Activated T-cell treated with anti-CD3 and anti-CD28 coated beads, Interleukin-2, amount 50 U/mL, for 72 hours (primary cell): Measurements from ENCODE around the gene GTSE1. TPM values are rescaled to one million over a fixed set of nuclear protein-coding genes. Genes with fewer than 3 reads are reported as not detected.

ENCODE experiments used
- ATAC-seq, 2 donors: fragments of 150-1000 bp; cut with Tn5 transposase; replicated peaks in 1 of 2; 2 replicates each; pipeline ENCODE4 v1.10.0; 2021; ENCODE audit warnings: moderate library complexity in 2 of 2, mild to moderate bottlenecking in 1 of 2
- DNase-seq, 2 donors: peaks; one replicate each; pipeline ENCODE4 v3.0.0; 2021 to 2022; ENCODE audit warnings: mixed read lengths in 1 of 2
- H3K27ac Mint-ChIP-seq: one replicate; pipeline ENCODE4 v1.8.0; 2022; ENCODE audit warnings: mild to moderate bottlenecking, moderate library complexity, mixed read lengths
- H3K27me3 Mint-ChIP-seq: one replicate; pipeline ENCODE4 v1.8.0; 2022; ENCODE audit warnings: low read depth, mixed read lengths
- H3K36me3 Mint-ChIP-seq, 2 donors: one replicate each; pipeline ENCODE4 v1.8.0; 2022; ENCODE audit warnings: mixed read lengths in 2 of 2, mild to moderate bottlenecking in 1 of 2; ENCODE audit not compliant: insufficient read depth in 2 of 2
- H3K4me1 Mint-ChIP-seq: one replicate; pipeline ENCODE4 v1.8.0; 2022; ENCODE audit warnings: low read depth, mixed read lengths
- H3K4me3 Mint-ChIP-seq, 2 donors: one replicate each; pipeline ENCODE4 v1.8.0; 2022; ENCODE audit warnings: mild to moderate bottlenecking in 2 of 2, mixed read lengths in 2 of 2, moderate library complexity in 2 of 2
- H3K9me3 Mint-ChIP-seq, 2 donors: one replicate each; pipeline ENCODE4 v1.8.0; 2022; ENCODE audit warnings: mixed read lengths in 2 of 2
- total RNA-seq, 2 donors: library from RNA; stranded (reverse); gene quantifications; one replicate each; pipeline ENCODE4 v1.2.3, GENCODE V29; 2022

The GTSE1 gene
- total RNA-seq, 2 donors from 2014 or later: 54.2 to 60.5 TPM

- DNase-seq (no peak), ATAC-seq (no peak)
- no peak overlapping the region for H3K4me3 Mint-ChIP-seq
- H3K9me3 Mint-ChIP-seq: no peaks in the 10 kb centered on the region
- H3K27me3 Mint-ChIP-seq: no peaks in the 10 kb centered on the region
- no peaks in the 10 kb centered on the region for H3K4me1 Mint-ChIP-seq
- no peak overlapping the region for H3K27ac Mint-ChIP-seq
- H3K36me3 Mint-ChIP-seq: peaks cover 3 to 4% of the 10 kb centered on the region in 2 donors
These were observed 17.7 kb upstream of the GTSE1 start for GRCh38 chr22:46278656-46279645.

GRCh38 chr22:46280063-46280817 lies 16.4 kb upstream of the GTSE1 start:
- no peaks in the 10 kb centered on the region for H3K4me1 Mint-ChIP-seq
- H3K27ac Mint-ChIP-seq: no peak overlapping the region
- no peaks in the 10 kb centered on the region for H3K27me3 Mint-ChIP-seq
- ATAC-seq: no peak
- H3K9me3 Mint-ChIP-seq: no peaks in the 10 kb centered on the region
- peaks cover 3 to 5% of the 10 kb centered on the region in 2 donors for H3K36me3 Mint-ChIP-seq
- H3K4me3 Mint-ChIP-seq: no peak overlapping the region
- no peak for DNase-seq

GRCh38 chr22:46280999-46281623 lies 15.6 kb upstream of the GTSE1 start:
- Mint-ChIP-seq H3K27ac (no peak overlapping the region), H3K36me3 (peaks cover 0 to 2% of the 10 kb centered on the region in 2 donors), H3K9me3 (no peaks in the 10 kb centered on the region)

GRCh38 chr22:46281866-46282678 lies 14.6 kb upstream of the GTSE1 start:
- Mint-ChIP-seq H3K4me3 (no peak overlapping the region), H3K9me3 (no peaks in the 10 kb centered on the region)

More at GRCh38 chr22:46280999-46281623, 15.6 kb upstream of the GTSE1 start:
- DNase-seq: no peak
- ATAC-seq: peak in 1 of 2 donors; percentile 54
- Mint-ChIP-seq H3K27me3 (no peaks in the 10 kb centered on the region), H3K4me1 (no peaks in the 10 kb centered on the region), H3K4me3 (no peak overlapping the region)

GRCh38 chr22:46286006-46286405 lies 10.7 kb upstream of the GTSE1 start:
- no peak overlapping the region for H3K4me3 Mint-ChIP-seq
- no peaks in the 10 kb centered on the region for H3K9me3 Mint-ChIP-seq
- peaks cover 7% of the 10 kb centered on the region for H3K4me1 Mint-ChIP-seq
- DNase-seq (no peak), ATAC-seq (no peak)
- H3K36me3 Mint-ChIP-seq: peaks cover 0 to 2% of the 10 kb centered on the region in 2 donors
- no peaks in the 10 kb centered on the region for H3K27me3 Mint-ChIP-seq
- H3K27ac Mint-ChIP-seq: peak overlapping the region; percentile 28

More at GRCh38 chr22:46281866-46282678, 14.6 kb upstream of the GTSE1 start:
- no peak for DNase-seq
- Mint-ChIP-seq H3K27ac (peak overlapping the region; percentile 55), H3K4me1 (no peaks in the 10 kb centered on the region), H3K36me3 (peaks cover 0 to 2% of the 10 kb centered on the region in 2 donors), H3K27me3 (no peaks in the 10 kb centered on the region)
- no peak for ATAC-seq

GRCh38 chr22:46286941-46287872 lies 9.5 kb upstream of the GTSE1 start:
- peaks cover 1 to 3% of the 10 kb centered on the region in 2 donors for H3K36me3 Mint-ChIP-seq
- H3K4me1 Mint-ChIP-seq: peaks cover 7% of the 10 kb centered on the region
- DNase-seq: no peak
- no peaks in the 10 kb centered on the region for H3K9me3 Mint-ChIP-seq
- ATAC-seq: no peak
- peak overlapping the region; percentile 81 for H3K27ac Mint-ChIP-seq
- H3K27me3 Mint-ChIP-seq: no peaks in the 10 kb centered on the region
- peak overlapping the region; percentile 70 to 76 for H3K4me3 Mint-ChIP-seq

GRCh38 chr22:46287873-46288751 lies 8.6 kb upstream of the GTSE1 start:
- Mint-ChIP-seq H3K36me3 (peaks cover 5 to 8% of the 10 kb centered on the region in 2 donors), H3K4me1 (peaks cover 9% of the 10 kb centered on the region), H3K27me3 (no peaks in the 10 kb centered on the region), H3K4me3 (peak overlapping the region; percentile 70 to 76), H3K27ac (peak overlapping the region; percentile 81), H3K9me3 (no peaks in the 10 kb centered on the region)
- peak; percentile 59 to 89 for ATAC-seq
- peak; percentile 30 to 53 for DNase-seq

GRCh38 chr22:46288846-46289243 lies 7.8 kb upstream of the GTSE1 start:
- H3K4me3 Mint-ChIP-seq: no peak overlapping the region
- H3K4me1 Mint-ChIP-seq: peaks cover 17% of the 10 kb centered on the region
- peaks cover 5 to 7% of the 10 kb centered on the region in 2 donors for H3K36me3 Mint-ChIP-seq
- no peak for DNase-seq
- H3K27me3 Mint-ChIP-seq: no peaks in the 10 kb centered on the region
- ATAC-seq: no peak
- H3K9me3 Mint-ChIP-seq: no peaks in the 10 kb centered on the region
- H3K27ac Mint-ChIP-seq: no peak overlapping the region

GRCh38 chr22:46289244-46289891 lies 7.3 kb upstream of the GTSE1 start:
- H3K4me3 Mint-ChIP-seq: no peak overlapping the region
- DNase-seq (no peak), ATAC-seq (no peak)
- H3K4me1 Mint-ChIP-seq: peaks cover 20% of the 10 kb centered on the region
- H3K27me3 Mint-ChIP-seq: no peaks in the 10 kb centered on the region
- H3K27ac Mint-ChIP-seq: no peak overlapping the region
- no peaks in the 10 kb centered on the region for H3K9me3 Mint-ChIP-seq
- peaks cover 5 to 6% of the 10 kb centered on the region in 2 donors for H3K36me3 Mint-ChIP-seq

GRCh38 chr22:46290121-46290842 lies 6.4 kb upstream of the GTSE1 start:
- Mint-ChIP-seq H3K27ac (no peak overlapping the region), H3K4me1 (peaks cover 25% of the 10 kb centered on the region)

More at GRCh38 chr22:46290121-46290842, 6.4 kb upstream of the GTSE1 start:
- H3K36me3 Mint-ChIP-seq: peaks cover 5 to 6% of the 10 kb centered on the region in 2 donors
- no peak overlapping the region for H3K4me3 Mint-ChIP-seq
- ATAC-seq: no peak
- no peak for DNase-seq
- H3K9me3 Mint-ChIP-seq: no peaks in the 10 kb centered on the region
- no peaks in the 10 kb centered on the region for H3K27me3 Mint-ChIP-seq
